MCF 10A (cell line): ENCODE results near the gene CSNK2A1. TPM values are rescaled to one million over a fixed set of nuclear protein-coding genes. Genes with fewer than 3 reads are reported as not detected.

Experiments used
- BruUV-seq: library from RNA; stranded (reverse); fragments of 400-500 nt; replicated peaks from 2 replicates; lab custom pipeline; 2021; lab: Mats Ljungman, UMichigan
- CTCF ChIA-PET: fragments of 300-600 bp; sonication (Branson Sonifier 250); formaldehyde crosslinking; extraction: SDS; loops from one replicate; lab custom pipeline; 2021; ENCODE audit warnings: antibody characterized with exemption, inconsistent platforms; lab: Yijun Ruan, JAX
- POLR2A ChIA-PET: fragments of 300-600, 350-650 bp; sonication (Branson Sonifier 250); formaldehyde crosslinking; extraction: SDS; loops from one replicate; lab custom pipeline; 2020; ENCODE audit warnings: antibody characterized with exemption, inconsistent platforms; lab: Yijun Ruan, JAX
- DNase-seq: peaks from one replicate; pipeline ENCODE4 v3.0.0-alpha.2; 2018; ENCODE audit not compliant: unreplicated experiment
- H3K27ac Mint-ChIP-seq: one replicate; pipeline ENCODE4 v1.8.0; 2022; ENCODE audit warnings: mild to moderate bottlenecking, low read depth, mixed read lengths; ENCODE audit not compliant: unreplicated experiment
- H3K27me3 Mint-ChIP-seq: one replicate; pipeline ENCODE4 v1.8.0; 2022; ENCODE audit warnings: mixed read lengths; ENCODE audit not compliant: insufficient read depth, unreplicated experiment
- H3K36me3 Mint-ChIP-seq: one replicate; pipeline ENCODE4 v1.8.0; 2022; ENCODE audit warnings: mild to moderate bottlenecking, moderate library complexity, mixed read lengths; ENCODE audit not compliant: insufficient read depth, unreplicated experiment
- H3K4me1 Mint-ChIP-seq: one replicate; pipeline ENCODE4 v1.8.0; 2022; ENCODE audit warnings: mixed read lengths; ENCODE audit not compliant: insufficient read depth, unreplicated experiment
- H3K4me3 Mint-ChIP-seq: one replicate; pipeline ENCODE4 v1.8.0; 2022; ENCODE audit warnings: mild to moderate bottlenecking, moderate library complexity, mixed read lengths; ENCODE audit not compliant: unreplicated experiment
- H3K9me3 Mint-ChIP-seq: one replicate; pipeline ENCODE4 v1.8.0; 2022; ENCODE audit warnings: mixed read lengths; ENCODE audit not compliant: unreplicated experiment
- CTCF ChIP-seq: fragments of 200-600 bp; IDR thresholded peaks from one replicate; pipeline ENCODE4 v1.8.0; 2022; ENCODE audit warnings: antibody characterized with exemption, mild to moderate bottlenecking; ENCODE audit not compliant: unreplicated experiment
- intact Hi-C: fragments of 100-400 bp; cut with micrococcal nuclease; formaldehyde crosslinking; loops from 2 replicates; pipeline ENCODE4 v1.14.1; 2022
- total RNA-seq: library from RNA; stranded (reverse); gene quantifications from 2 replicates; pipeline ENCODE4 v1.2.3, GENCODE V29; 2022

CSNK2A1 gene
- total RNA-seq, 1 experiment from 2014 or later, result 271 TPM

DNA sequence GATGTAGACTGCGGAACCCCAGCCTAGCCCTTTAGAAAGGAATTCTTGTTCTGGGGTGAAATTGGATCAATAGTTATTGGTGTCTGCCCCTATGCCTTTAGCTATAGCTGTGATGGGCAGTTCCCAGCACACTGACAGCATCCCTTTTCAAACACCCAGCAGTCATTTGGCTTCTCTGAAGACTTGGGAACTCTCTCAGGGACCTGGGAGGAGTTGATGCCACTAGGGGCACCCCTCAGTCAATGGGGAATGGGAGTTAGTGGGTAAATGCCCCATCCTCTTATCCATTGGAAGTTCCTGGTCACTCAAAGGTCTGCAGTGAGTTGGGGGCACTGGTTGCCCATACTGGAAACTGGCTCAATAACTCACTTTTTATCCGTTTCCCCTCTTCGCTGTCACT is 31.6 kb upstream of the CSNK2A1 start:
- no TSS peak for BruUV-seq
- ChIA-PET CTCF (interaction anchor here (0.5 to 5.2 kb wide), 6 partner anchors 13 to 532 kb away, joined by 3 to 37 read pairs (median 4); no protein-coding TSS in a partner anchor), POLR2A (interaction anchor here (0.6 to 1.0 kb wide), 2 partner anchors 14 to 24 kb away, joined by 3 to 4 read pairs; no protein-coding TSS in a partner anchor)
- no peak for TF ChIP-seq CTCF
- H3K27ac Mint-ChIP-seq, result no peak overlapping the region
- peaks cover 12% of the 10 kb centered on the region for H3K4me1 Mint-ChIP-seq
- no peaks in the 10 kb centered on the region for H3K36me3 Mint-ChIP-seq
- no peak for DNase-seq
- no peaks in the 10 kb centered on the region for H3K9me3 Mint-ChIP-seq
- H3K4me3 Mint-ChIP-seq, result no peak overlapping the region
- intact Hi-C loops, result no loop called here
- peaks cover 41% of the 10 kb centered on the region for H3K27me3 Mint-ChIP-seq

DNA sequence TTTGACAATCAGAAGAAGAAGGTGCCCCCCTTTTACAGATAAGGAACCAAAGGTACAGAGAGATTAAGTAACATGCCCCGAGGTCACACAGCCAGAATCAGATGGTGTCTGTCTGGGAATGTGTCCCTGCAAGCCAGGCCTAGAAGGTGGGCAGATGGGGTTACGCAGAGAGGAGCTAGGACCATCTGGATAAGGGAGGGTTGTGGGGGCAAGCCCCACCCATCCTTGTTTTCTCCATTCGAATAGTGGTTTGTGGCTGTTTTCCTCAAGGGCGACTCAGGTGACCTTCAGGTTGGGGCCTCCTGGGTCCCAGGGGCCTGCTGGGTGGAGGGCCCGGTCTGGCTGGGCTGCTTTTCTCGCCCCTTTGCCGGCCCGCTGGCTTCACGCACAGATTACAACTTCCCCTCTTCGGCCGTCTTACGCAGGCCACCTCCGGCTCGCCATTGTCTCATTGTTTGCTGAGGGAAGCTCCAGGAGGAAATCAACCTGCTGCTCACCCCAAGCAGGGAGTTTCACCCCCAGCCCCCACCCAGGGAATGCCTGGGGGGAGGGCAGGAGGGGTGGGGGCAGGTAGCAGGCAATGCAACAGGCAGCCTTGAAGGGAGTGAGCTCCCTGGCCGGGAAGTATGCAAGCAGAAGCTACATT is 30.8 kb upstream of the CSNK2A1 start:
- no peak for DNase-seq
- CTCF ChIA-PET, result interaction anchor here (0.6 to 5.2 kb wide), 2 partner anchors 13 to 185 kb away, joined by 3 to 37 read pairs; no protein-coding TSS in a partner anchor
- H3K27me3 Mint-ChIP-seq, result peaks cover 41% of the 10 kb centered on the region
- H3K9me3 Mint-ChIP-seq, result no peaks in the 10 kb centered on the region
- POLR2A ChIA-PET, result no interaction called here
- intact Hi-C loops, result no loop called here
- no peak overlapping the region for H3K27ac Mint-ChIP-seq
- no TSS peak for BruUV-seq
- no peak overlapping the region for H3K4me3 Mint-ChIP-seq
- no peak for TF ChIP-seq CTCF
- H3K4me1 Mint-ChIP-seq, result peaks cover 12% of the 10 kb centered on the region
- H3K36me3 Mint-ChIP-seq, result no peaks in the 10 kb centered on the region

- CTCF ChIA-PET, result interaction anchor here (0.5 to 5.2 kb wide), 6 partner anchors 8 to 165 kb away, joined by 4 to 37 read pairs (median 6); no protein-coding TSS in a partner anchor
- DNase-seq, result no peak
- intact Hi-C loops, result no loop called here
- Mint-ChIP-seq H3K36me3 (no peaks in the 10 kb centered on the region), H3K9me3 (no peaks in the 10 kb centered on the region), H3K27me3 (peaks cover 47% of the 10 kb centered on the region), H3K27ac (no peak overlapping the region), H3K4me3 (no peak overlapping the region), H3K4me1 (peaks cover 12% of the 10 kb centered on the region)
- TF ChIP-seq CTCF, result no peak
- no TSS peak for BruUV-seq
- POLR2A ChIA-PET, result no interaction called here
Measured at GRCh38 chr20:573414-574296, 30.1 kb upstream of the CSNK2A1 start.

- ChIA-PET CTCF (interaction anchor here (0.5 to 5.2 kb wide), 5 partner anchors 9 to 166 kb away, joined by 4 to 37 read pairs (median 8); no protein-coding TSS in a partner anchor), POLR2A (no interaction called here)
- H3K4me3 Mint-ChIP-seq, result no peak overlapping the region
- peaks cover 51% of the 10 kb centered on the region for H3K27me3 Mint-ChIP-seq
- H3K27ac Mint-ChIP-seq, result no peak overlapping the region
- no peaks in the 10 kb centered on the region for H3K36me3 Mint-ChIP-seq
- peaks cover 12% of the 10 kb centered on the region for H3K4me1 Mint-ChIP-seq
- intact Hi-C loops, result no loop called here
- no peaks in the 10 kb centered on the region for H3K9me3 Mint-ChIP-seq
- no peak for DNase-seq
- no TSS peak for BruUV-seq
- no peak for TF ChIP-seq CTCF
Measured at GRCh38 chr20:572727-573126, 29.1 kb upstream of the CSNK2A1 start.
